ENCODE data around the gene TRMT10C. TPM values are rescaled to one million over a fixed set of nuclear protein-coding genes. Genes with fewer than 3 reads are reported as not detected.
A peak's percentile ranks its signal among the peaks of the same experiment; 100 is the strongest.

Gene TRMT10C
- total and polyA plus RNA-seq, 4 experiments from 2014 or later, result 23.3 to 47.8 (median 30.2) TPM

GRCh38 chr3:101519685-101520365 lies 41.8 kb upstream of the TRMT10C start:
- H3K4me1 Mint-ChIP-seq, result peaks cover 33 to 59% (median 49%) of the 10 kb centered on the region in 4 donors
- Histone ChIP-seq H3K27ac (ENCODE audit: low read depth, low read length) (peak overlapping the region; percentile 67), H3K9me3 (ENCODE audit: control insufficient read depth in 1 of 2, low read length in 2 of 2) (no peaks in the 10 kb centered on the region), H3K27me3 (ENCODE audit: insufficient read depth, low read length) (no peaks in the 10 kb centered on the region), H3K36me3 (ENCODE audit: insufficient read depth, low read length) (no peaks in the 10 kb centered on the region), H3K4me3 (ENCODE audit: low read length in 2 of 2) (no peak overlapping the region), H3K4me1 (ENCODE audit: insufficient read depth, low read length) (peaks cover 57% of the 10 kb centered on the region)
- no peaks in the 10 kb centered on the region for H3K27me3 Mint-ChIP-seq
- intact Hi-C loops (cut with micrococcal nuclease), result loop anchor here (2.0 to 5.0 kb wide), 3 partner anchors 23 to 157 kb away; partner anchors contain the start of gene ZBTB11
- DNase-seq, result no peak
- CTCF ChIA-PET (ENCODE audit: partially characterized antibody), result interaction anchor here (1.3 to 6.9 kb wide), 5 partner anchors 11 to 54 kb away, joined by 3 to 28 read pairs (median 8); partner anchors contain the start of gene PCNP
- peak overlapping the region; percentile 91 to 100 (median 97) for H3K27ac Mint-ChIP-seq
- no peaks in the 10 kb centered on the region for H3K36me3 Mint-ChIP-seq
- POLR2A ChIA-PET (ENCODE audit: partially characterized antibody), result interaction anchor here (1.5 to 5.0 kb wide), 15 partner anchors 7 to 330 kb away, joined by 3 to 60 read pairs (median 19); partner anchors contain the start of genes NFKBIZ, PCNP, SENP7 and TRMT10C
- peak overlapping the region in 5 of 8 donors; percentile 37 to 86 (median 70) for H3K4me3 Mint-ChIP-seq
- peaks cover 0 to under 1% (median 0%) of the 10 kb centered on the region in 8 donors for H3K9me3 Mint-ChIP-seq

GRCh38 chr3:101521211-101521701 lies 40.4 kb upstream of the TRMT10C start:
- Histone ChIP-seq H3K4me3 (ENCODE audit: low read length in 2 of 2) (peak overlapping the region in 1 of 2 donors; percentile 5), H3K27ac (ENCODE audit: low read depth, low read length) (peak overlapping the region; percentile 56), H3K36me3 (ENCODE audit: insufficient read depth, low read length) (no peaks in the 10 kb centered on the region), H3K27me3 (ENCODE audit: insufficient read depth, low read length) (no peaks in the 10 kb centered on the region), H3K9me3 (ENCODE audit: control insufficient read depth in 1 of 2, low read length in 2 of 2) (no peaks in the 10 kb centered on the region), H3K4me1 (ENCODE audit: insufficient read depth, low read length) (peaks cover 57% of the 10 kb centered on the region)
- ChIA-PET POLR2A (ENCODE audit: partially characterized antibody) (interaction anchor here (0.7 to 5.0 kb wide), 17 partner anchors 8 to 328 kb away, joined by 3 to 32 read pairs (median 5); partner anchors contain the start of genes NFKBIZ, PCNP, RPL24 and SENP7), CTCF (ENCODE audit: partially characterized antibody) (interaction anchor here (1.0 to 6.9 kb wide), 8 partner anchors 9 to 291 kb away, joined by 3 to 28 read pairs (median 8); partner anchors contain the start of genes PCNP and SENP7)
- peaks cover 0 to 7% (median 3%) of the 10 kb centered on the region in 8 donors for H3K9me3 Mint-ChIP-seq
- no peaks in the 10 kb centered on the region for H3K27me3 Mint-ChIP-seq
- H3K36me3 Mint-ChIP-seq, result peaks cover 0 to 3% of the 10 kb centered on the region in 2 donors
- intact Hi-C loops (cut with micrococcal nuclease), result loop anchor here (1.0 to 2.0 kb wide), 3 partner anchors 8 to 22 kb away; partner anchors contain the start of gene SENP7
- DNase-seq, result peak; percentile 60 to 78 (median 64)
- peak overlapping the region; percentile 91 to 100 (median 97) for H3K27ac Mint-ChIP-seq
- peak overlapping the region; percentile 51 to 86 (median 77) for H3K4me3 Mint-ChIP-seq
- peaks cover 36 to 57% (median 47%) of the 10 kb centered on the region in 4 donors for H3K4me1 Mint-ChIP-seq

DNA sequence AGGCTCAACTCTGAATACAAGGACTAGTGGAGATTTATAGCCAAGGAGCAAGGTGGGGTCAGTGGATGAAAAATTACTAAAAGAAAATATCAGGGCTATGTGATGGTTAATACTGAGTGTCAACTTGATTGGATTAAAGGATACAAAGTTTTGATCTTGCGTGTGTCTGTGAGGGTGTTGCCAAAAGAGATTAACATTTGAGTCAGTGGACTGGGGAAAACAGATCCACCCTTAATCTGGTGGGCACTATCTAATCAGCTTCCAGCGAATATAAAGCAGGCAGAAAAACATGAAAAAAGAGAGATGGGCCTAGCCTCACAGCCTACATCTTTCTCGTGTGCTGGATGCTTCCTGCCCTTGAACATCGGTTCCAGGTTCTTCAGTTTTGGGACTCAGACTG lies 34.2 kb upstream of the TRMT10C start:
- intact Hi-C loops (cut with micrococcal nuclease), result no loop called here
- H3K9me3 Mint-ChIP-seq, result peaks cover 0 to 11% (median 4%) of the 10 kb centered on the region in 8 donors
- no peaks in the 10 kb centered on the region for H3K27me3 Mint-ChIP-seq
- DNase-seq, result no peak
- H3K4me3 Mint-ChIP-seq, result no peak overlapping the region
- peaks cover 38 to 44% (median 39%) of the 10 kb centered on the region in 4 donors for H3K4me1 Mint-ChIP-seq
- Histone ChIP-seq H3K9me3 (ENCODE audit: control insufficient read depth in 1 of 2, low read length in 2 of 2) (no peaks in the 10 kb centered on the region), H3K27me3 (ENCODE audit: insufficient read depth, low read length) (no peaks in the 10 kb centered on the region), H3K4me1 (ENCODE audit: insufficient read depth, low read length) (peaks cover 40% of the 10 kb centered on the region), H3K27ac (ENCODE audit: low read depth, low read length) (no peak overlapping the region), H3K4me3 (ENCODE audit: low read length in 2 of 2) (no peak overlapping the region), H3K36me3 (ENCODE audit: insufficient read depth, low read length) (no peaks in the 10 kb centered on the region)
- POLR2A ChIA-PET (ENCODE audit: partially characterized antibody), result no interaction called here
- peaks cover 0 to 3% of the 10 kb centered on the region in 2 donors for H3K36me3 Mint-ChIP-seq
- CTCF ChIA-PET (ENCODE audit: partially characterized antibody), result no interaction called here
- peak overlapping the region in 1 of 7 donors; percentile 4 for H3K27ac Mint-ChIP-seq

- Mint-ChIP-seq H3K9me3 (peaks cover 0 to 11% (median 4%) of the 10 kb centered on the region in 8 donors), H3K4me1 (peaks cover 35 to 43% (median 40%) of the 10 kb centered on the region in 4 donors), H3K4me3 (no peak overlapping the region), H3K27me3 (no peaks in the 10 kb centered on the region), H3K36me3 (peaks cover 0 to 3% of the 10 kb centered on the region in 2 donors), H3K27ac (no peak overlapping the region)
- Histone ChIP-seq H3K4me1 (ENCODE audit: insufficient read depth, low read length) (peaks cover 40% of the 10 kb centered on the region), H3K36me3 (ENCODE audit: insufficient read depth, low read length) (no peaks in the 10 kb centered on the region), H3K27ac (ENCODE audit: low read depth, low read length) (no peak overlapping the region), H3K9me3 (ENCODE audit: control insufficient read depth in 1 of 2, low read length in 2 of 2) (no peaks in the 10 kb centered on the region), H3K27me3 (ENCODE audit: insufficient read depth, low read length) (no peaks in the 10 kb centered on the region), H3K4me3 (ENCODE audit: low read length in 2 of 2) (no peak overlapping the region)
- intact Hi-C loops (cut with micrococcal nuclease), result no loop called here
- DNase-seq, result no peak
- ChIA-PET CTCF (ENCODE audit: partially characterized antibody) (no interaction called here), POLR2A (ENCODE audit: partially characterized antibody) (interaction anchor here (0.9 kb wide), 1 partner anchor 16 kb away, joined by 3 read pairs; no protein-coding TSS in a partner anchor)
Observed at GRCh38 chr3:101527906-101528305, 33.8 kb upstream of the TRMT10C start.

DNA sequence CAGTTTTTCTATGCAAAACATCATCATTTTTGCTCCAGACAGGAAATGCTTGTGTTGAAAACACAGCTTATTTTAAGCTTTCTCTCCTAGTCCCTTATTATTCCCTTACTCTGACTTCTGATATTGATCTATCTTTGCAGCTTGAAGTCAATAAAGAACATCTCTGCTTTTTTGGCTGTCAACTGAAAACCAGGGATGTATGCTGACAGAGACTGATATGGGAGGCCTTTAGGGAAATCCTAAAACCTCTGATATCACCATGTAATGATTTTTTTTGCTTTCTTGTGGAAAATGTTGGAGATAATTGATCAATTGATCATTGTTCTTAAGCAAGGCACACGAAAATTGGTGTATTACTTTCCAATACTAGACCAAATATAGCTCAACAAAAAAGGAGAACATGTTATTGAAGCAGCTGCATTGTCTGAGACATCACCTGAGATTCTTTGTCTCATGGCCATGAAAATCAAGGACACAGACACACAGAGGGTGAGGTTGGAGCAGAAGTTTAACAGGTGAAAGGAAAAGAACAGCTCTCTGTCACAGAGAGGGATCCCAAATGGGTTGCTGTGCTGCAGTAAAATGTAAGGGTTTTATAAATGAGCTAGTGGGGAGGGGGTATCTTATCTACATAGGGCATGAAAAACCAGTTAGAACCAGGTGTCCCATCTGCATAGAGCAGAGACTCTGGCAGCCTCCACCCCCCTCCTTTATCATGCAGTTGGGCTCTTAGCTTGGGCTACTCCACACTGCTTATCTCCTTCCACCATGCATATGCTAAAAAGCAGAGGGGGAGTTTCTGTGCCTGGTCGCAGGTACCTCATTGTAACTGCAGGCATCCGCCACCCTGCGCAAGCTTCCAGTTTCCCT lies 31.6 kb upstream of the TRMT10C start:
- CTCF ChIA-PET (ENCODE audit: partially characterized antibody), result interaction anchor here (0.8 to 2.1 kb wide), 4 partner anchors 9 to 17 kb away, joined by 3 to 8 read pairs (median 4); partner anchors contain the start of gene SENP7

DNA sequence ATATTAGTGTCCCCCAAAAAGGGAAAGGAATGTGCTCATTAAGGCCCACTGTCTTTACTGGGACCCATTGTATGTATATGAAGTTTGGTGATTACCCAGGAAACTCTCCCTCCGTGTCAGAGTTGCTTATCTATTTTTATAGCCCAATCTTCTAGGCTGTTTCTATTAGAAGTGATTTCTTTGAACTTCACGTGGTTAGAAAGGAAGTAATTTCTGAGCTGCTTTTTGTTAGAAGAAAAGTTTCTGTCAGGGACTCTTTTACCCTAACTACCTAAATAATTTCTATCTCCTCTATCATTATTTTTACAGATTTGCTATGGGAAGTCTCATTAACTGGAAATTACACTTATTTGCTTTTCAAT lies 31.0 kb upstream of the TRMT10C start:
- CTCF ChIA-PET (ENCODE audit: partially characterized antibody), result interaction anchor here (1.4 to 2.1 kb wide), 3 partner anchors 9 to 14 kb away, joined by 4 to 8 read pairs (median 5); no protein-coding TSS in a partner anchor
- Mint-ChIP-seq H3K4me3 (peak overlapping the region; percentile 13 to 72 (median 48)), H3K4me1 (peaks cover 35 to 42% (median 41%) of the 10 kb centered on the region in 4 donors), H3K36me3 (no peaks in the 10 kb centered on the region), H3K27me3 (no peaks in the 10 kb centered on the region), H3K9me3 (peaks cover 0 to 7% (median under 1%) of the 10 kb centered on the region in 8 donors), H3K27ac (peak overlapping the region; percentile 63 to 93 (median 89))
- H3K36me3 ChIP-seq (ENCODE audit: insufficient read depth, low read length), result no peaks in the 10 kb centered on the region
- peak in 1 of 5 donors; percentile 34 for DNase-seq
- no peaks in the 10 kb centered on the region for H3K27me3 ChIP-seq (ENCODE audit: insufficient read depth, low read length)
- POLR2A ChIA-PET (ENCODE audit: partially characterized antibody), result interaction anchor here (0.6 to 2.8 kb wide), 10 partner anchors 9 to 62 kb away, joined by 3 to 32 read pairs (median 6); partner anchors contain the start of genes PCNP, SENP7 and TRMT10C
- peaks cover 40% of the 10 kb centered on the region for H3K4me1 ChIP-seq (ENCODE audit: insufficient read depth, low read length)
- no peaks in the 10 kb centered on the region for H3K9me3 ChIP-seq (ENCODE audit: control insufficient read depth in 1 of 2, low read length in 2 of 2)
- no peak overlapping the region for H3K4me3 ChIP-seq (ENCODE audit: low read length in 2 of 2)
- intact Hi-C loops (cut with micrococcal nuclease), result loop anchor here (1.0 to 2.0 kb wide), 3 partner anchors 9 to 18 kb away; partner anchors contain the start of gene SENP7
- peak overlapping the region; percentile 42 for H3K27ac ChIP-seq (ENCODE audit: low read depth, low read length)

More for the DNA sequence above, 31.6 kb upstream of the TRMT10C start:
- no peak overlapping the region for H3K4me3 ChIP-seq (ENCODE audit: low read length in 2 of 2)
- no peak for DNase-seq
- peak overlapping the region; percentile 42 for H3K27ac ChIP-seq (ENCODE audit: low read depth, low read length)
- no peaks in the 10 kb centered on the region for H3K27me3 ChIP-seq (ENCODE audit: insufficient read depth, low read length)
- H3K36me3 Mint-ChIP-seq, result peaks cover 0 to 3% of the 10 kb centered on the region in 2 donors
- H3K27ac Mint-ChIP-seq, result peak overlapping the region; percentile 63 to 93 (median 89)
- no peaks in the 10 kb centered on the region for H3K9me3 ChIP-seq (ENCODE audit: control insufficient read depth in 1 of 2, low read length in 2 of 2)
- H3K4me3 Mint-ChIP-seq, result peak overlapping the region; percentile 13 to 72 (median 48)
- POLR2A ChIA-PET (ENCODE audit: partially characterized antibody), result interaction anchor here (0.9 to 2.8 kb wide), 10 partner anchors 9 to 43 kb away, joined by 3 to 32 read pairs (median 6); partner anchors contain the start of genes PCNP, SENP7 and TRMT10C
- no peaks in the 10 kb centered on the region for H3K27me3 Mint-ChIP-seq
- H3K9me3 Mint-ChIP-seq, result peaks cover 0 to 9% (median 4%) of the 10 kb centered on the region in 8 donors
- H3K4me1 ChIP-seq (ENCODE audit: insufficient read depth, low read length), result peaks cover 40% of the 10 kb centered on the region
- peaks cover 35 to 43% (median 41%) of the 10 kb centered on the region in 4 donors for H3K4me1 Mint-ChIP-seq
- intact Hi-C loops (cut with micrococcal nuclease), result loop anchor here (1.0 to 2.0 kb wide), 3 partner anchors 9 to 17 kb away; partner anchors contain the start of gene SENP7
- H3K36me3 ChIP-seq (ENCODE audit: insufficient read depth, low read length), result no peaks in the 10 kb centered on the region
